ENCODE measurements around the gene ZNF281. TPM values are rescaled to one million over a fixed set of nuclear protein-coding genes. Genes with fewer than 3 reads are reported as not detected.

ZNF281 gene
- total and polyA plus RNA-seq, 4 donors = 4.9 to 18.4 (median 13.1) TPM

DNA sequence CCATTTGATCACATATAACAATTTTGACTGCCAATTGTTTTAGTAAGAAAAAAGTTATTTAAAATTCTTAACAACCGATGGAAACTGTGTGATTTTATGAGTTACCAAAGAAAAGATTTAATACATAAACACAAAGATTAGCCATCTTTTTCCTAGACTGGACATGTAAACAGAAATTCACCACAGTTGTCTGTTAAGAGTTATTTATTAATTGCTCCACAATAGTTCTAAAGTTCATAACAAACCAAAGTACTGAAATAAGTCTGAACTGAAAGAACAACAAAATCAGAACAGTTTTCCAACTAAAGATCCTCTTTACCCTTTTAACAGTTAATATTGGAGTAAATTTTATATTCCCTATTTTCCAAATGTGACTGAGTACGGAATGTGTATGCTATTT is 8.6 kb downstream of the ZNF281 start (continued):
- TF ChIP-seq, protein P1, sequence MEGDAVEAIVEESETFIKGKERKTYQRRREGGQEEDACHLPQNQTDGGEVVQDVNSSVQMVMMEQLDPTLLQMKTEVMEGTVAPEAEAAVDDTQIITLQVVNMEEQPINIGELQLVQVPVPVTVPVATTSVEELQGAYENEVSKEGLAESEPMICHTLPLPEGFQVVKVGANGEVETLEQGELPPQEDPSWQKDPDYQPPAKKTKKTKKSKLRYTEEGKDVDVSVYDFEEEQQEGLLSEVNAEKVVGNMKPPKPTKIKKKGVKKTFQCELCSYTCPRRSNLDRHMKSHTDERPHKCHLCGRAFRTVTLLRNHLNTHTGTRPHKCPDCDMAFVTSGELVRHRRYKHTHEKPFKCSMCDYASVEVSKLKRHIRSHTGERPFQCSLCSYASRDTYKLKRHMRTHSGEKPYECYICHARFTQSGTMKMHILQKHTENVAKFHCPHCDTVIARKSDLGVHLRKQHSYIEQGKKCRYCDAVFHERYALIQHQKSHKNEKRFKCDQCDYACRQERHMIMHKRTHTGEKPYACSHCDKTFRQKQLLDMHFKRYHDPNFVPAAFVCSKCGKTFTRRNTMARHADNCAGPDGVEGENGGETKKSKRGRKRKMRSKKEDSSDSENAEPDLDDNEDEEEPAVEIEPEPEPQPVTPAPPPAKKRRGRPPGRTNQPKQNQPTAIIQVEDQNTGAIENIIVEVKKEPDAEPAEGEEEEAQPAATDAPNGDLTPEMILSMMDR (IDR thresholded peaks at IDR 0.05; ENCODE audit: low read depth, low read length, missing input control) = no peak

DNA sequence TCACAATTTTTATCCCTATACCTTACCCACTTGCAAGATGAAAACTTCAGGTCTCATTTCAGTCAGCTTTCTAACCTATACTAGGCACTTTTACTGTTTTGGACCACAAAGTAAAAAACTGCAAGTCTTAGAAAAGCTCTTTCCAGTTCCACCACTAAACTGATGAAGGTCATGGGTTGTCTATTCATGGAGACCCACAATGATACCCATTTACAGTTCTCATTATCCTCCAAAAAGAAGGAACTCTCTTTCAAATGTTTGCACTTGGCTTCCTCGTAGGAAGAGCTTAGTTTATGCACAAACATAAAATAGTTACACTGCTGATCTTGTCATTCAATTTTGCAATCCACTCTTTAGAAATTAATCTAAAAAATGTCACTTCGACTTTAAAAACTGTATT is 9.3 kb downstream of the ZNF281 start:
- Histone ChIP-seq H3K36me3 (ENCODE audit: control insufficient read depth in 4 of 4, insufficient read depth in 3 of 4, low read depth in 1 of 4, low read length in 3 of 4) (no peaks in the 10 kb centered on the region), H3K27ac (ENCODE audit: low read depth in 1 of 2, low read length in 2 of 2) (peak overlapping the region; percentile 79 to 91), H3K27me3 (ENCODE audit: control insufficient read depth in 4 of 4, insufficient read depth in 4 of 4, low read length in 3 of 4) (no peaks in the 10 kb centered on the region), H3K9ac (ENCODE audit: low read depth in 1 of 2, low read length in 2 of 2) (peak overlapping the region in 1 of 2 donors; percentile 75), H3K4me1 (ENCODE audit: control insufficient read depth in 4 of 4, insufficient read depth in 4 of 4, low read length in 3 of 4) (peaks cover 6 to 22% (median 15%) of the 10 kb centered on the region in 4 donors), H3K4me3 (ENCODE audit: low read depth in 1 of 3, low read length in 3 of 3) (no peak overlapping the region), H3K9me3 (ENCODE audit: control insufficient read depth in 4 of 4, low read length in 3 of 4) (no peaks in the 10 kb centered on the region)
- TF ChIP-seq HNF4G (IDR thresholded peaks at IDR 0.05) (no peak), FOXA1 (IDR thresholded peaks at IDR 0.05) (no peak), GABPA (IDR thresholded peaks at IDR 0.05 in 1 of 2, conservative IDR thresholded peaks at IDR 0.05 in 1 of 2) (no peak), HNF4A (conservative IDR thresholded peaks at IDR 0.05) (no peak), YY1 (IDR thresholded peaks at IDR 0.05) (no peak), RXRA (IDR thresholded peaks at IDR 0.05) (no peak), EGR1 (IDR thresholded peaks at IDR 0.05; ENCODE audit: low read depth in 2 of 2) (no peak)
- TF ChIP-seq, protein P2, sequence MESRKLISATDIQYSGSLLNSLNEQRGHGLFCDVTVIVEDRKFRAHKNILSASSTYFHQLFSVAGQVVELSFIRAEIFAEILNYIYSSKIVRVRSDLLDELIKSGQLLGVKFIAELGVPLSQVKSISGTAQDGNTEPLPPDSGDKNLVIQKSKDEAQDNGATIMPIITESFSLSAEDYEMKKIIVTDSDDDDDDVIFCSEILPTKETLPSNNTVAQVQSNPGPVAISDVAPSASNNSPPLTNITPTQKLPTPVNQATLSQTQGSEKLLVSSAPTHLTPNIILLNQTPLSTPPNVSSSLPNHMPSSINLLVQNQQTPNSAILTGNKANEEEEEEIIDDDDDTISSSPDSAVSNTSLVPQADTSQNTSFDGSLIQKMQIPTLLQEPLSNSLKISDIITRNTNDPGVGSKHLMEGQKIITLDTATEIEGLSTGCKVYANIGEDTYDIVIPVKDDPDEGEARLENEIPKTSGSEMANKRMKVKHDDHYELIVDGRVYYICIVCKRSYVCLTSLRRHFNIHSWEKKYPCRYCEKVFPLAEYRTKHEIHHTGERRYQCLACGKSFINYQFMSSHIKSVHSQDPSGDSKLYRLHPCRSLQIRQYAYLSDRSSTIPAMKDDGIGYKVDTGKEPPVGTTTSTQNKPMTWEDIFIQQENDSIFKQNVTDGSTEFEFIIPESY (IDR thresholded peaks at IDR 0.05) = no peak
- TF ChIP-seq, protein P1 (IDR thresholded peaks at IDR 0.05; ENCODE audit: low read depth, low read length, missing input control) = no peak
- TF ChIP-seq, protein P3, sequence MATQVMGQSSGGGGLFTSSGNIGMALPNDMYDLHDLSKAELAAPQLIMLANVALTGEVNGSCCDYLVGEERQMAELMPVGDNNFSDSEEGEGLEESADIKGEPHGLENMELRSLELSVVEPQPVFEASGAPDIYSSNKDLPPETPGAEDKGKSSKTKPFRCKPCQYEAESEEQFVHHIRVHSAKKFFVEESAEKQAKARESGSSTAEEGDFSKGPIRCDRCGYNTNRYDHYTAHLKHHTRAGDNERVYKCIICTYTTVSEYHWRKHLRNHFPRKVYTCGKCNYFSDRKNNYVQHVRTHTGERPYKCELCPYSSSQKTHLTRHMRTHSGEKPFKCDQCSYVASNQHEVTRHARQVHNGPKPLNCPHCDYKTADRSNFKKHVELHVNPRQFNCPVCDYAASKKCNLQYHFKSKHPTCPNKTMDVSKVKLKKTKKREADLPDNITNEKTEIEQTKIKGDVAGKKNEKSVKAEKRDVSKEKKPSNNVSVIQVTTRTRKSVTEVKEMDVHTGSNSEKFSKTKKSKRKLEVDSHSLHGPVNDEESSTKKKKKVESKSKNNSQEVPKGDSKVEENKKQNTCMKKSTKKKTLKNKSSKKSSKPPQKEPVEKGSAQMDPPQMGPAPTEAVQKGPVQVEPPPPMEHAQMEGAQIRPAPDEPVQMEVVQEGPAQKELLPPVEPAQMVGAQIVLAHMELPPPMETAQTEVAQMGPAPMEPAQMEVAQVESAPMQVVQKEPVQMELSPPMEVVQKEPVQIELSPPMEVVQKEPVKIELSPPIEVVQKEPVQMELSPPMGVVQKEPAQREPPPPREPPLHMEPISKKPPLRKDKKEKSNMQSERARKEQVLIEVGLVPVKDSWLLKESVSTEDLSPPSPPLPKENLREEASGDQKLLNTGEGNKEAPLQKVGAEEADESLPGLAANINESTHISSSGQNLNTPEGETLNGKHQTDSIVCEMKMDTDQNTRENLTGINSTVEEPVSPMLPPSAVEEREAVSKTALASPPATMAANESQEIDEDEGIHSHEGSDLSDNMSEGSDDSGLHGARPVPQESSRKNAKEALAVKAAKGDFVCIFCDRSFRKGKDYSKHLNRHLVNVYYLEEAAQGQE (IDR thresholded peaks at IDR 0.05) = no peak
- WGBS = 30% methylated on average over 2 of the region's 2 CpGs
- DNase-seq (ENCODE audit: low spot score) = no peak

All from liver (tissue), 9 donors.